HG03280 (cell line): ENCODE data around the gene OR51Q1.

Experiments used
- ATAC-seq: cut with Tn5 transposase; IDR thresholded peaks from one replicate; pipeline ENCODE4 v1.9.1; 2021; ENCODE audit warnings: mild to moderate bottlenecking, moderate library complexity; ENCODE audit not compliant: unreplicated experiment

The OR51Q1 gene

GRCh38 chr11:5421811-5422210 is at the start of gene OR51Q1:
TSS of gene OR51Q1 (plus strand) at chr11:5422111. CDS start at chr11:5422201, 90 bp downstream.
- no peak for ATAC-seq

GRCh38 chr11:5380740-5381342 is 41.1 kb upstream of the OR51Q1 start:
- ATAC-seq = peak; percentile 86

- ATAC-seq = no peak
Observed at GRCh38 chr11:5383576-5383975, 38.3 kb upstream of the OR51Q1 start, which contains the start of gene OR51M1. TSS of gene OR51M1 (plus strand) at chr11:5383812. CDS start at chr11:5389399, 5,587 bp downstream.

GRCh38 chr11:5384335-5384734 is 37.6 kb upstream of the OR51Q1 start:
- ATAC-seq = no peak

- no peak for ATAC-seq
Observed at GRCh38 chr11:5390210-5390609, 31.7 kb upstream of the OR51Q1 start.

- no peak for ATAC-seq
Observed at GRCh38 chr11:5394091-5394490, 27.8 kb upstream of the OR51Q1 start.

- no peak for ATAC-seq
Observed at GRCh38 chr11:5398936-5399335, 23.0 kb upstream of the OR51Q1 start.

- ATAC-seq = no peak
Observed at GRCh38 chr11:5405173-5405572, 16.7 kb upstream of the OR51Q1 start.

GRCh38 chr11:5420993-5421392 is 918 bp upstream of the OR51Q1 start:
- ATAC-seq = no peak

- no peak for ATAC-seq
Observed at GRCh38 chr11:5423131-5423530, 1.2 kb downstream of the OR51Q1 start.

- no peak for ATAC-seq
Observed at GRCh38 chr11:5441414-5441813, 19.5 kb downstream of the OR51Q1 start, which contains the start of gene OR51I1. TSS of gene OR51I1 (minus strand) at chr11:5441514. CDS start at chr11:5441514, 0 bp downstream.

- ATAC-seq = no peak
Observed at GRCh38 chr11:5443835-5444393, 22.0 kb downstream of the OR51Q1 start.

- no peak for ATAC-seq
Observed at GRCh38 chr11:5449023-5449422, 27.1 kb downstream of the OR51Q1 start, which contains the start of gene OR51I2. TSS of gene OR51I2 (plus strand) at chr11:5449323. CDS start at chr11:5453489, 4,166 bp downstream.

GRCh38 chr11:5449432-5449831 is 27.5 kb downstream of the OR51Q1 start:
- no peak for ATAC-seq

GRCh38 chr11:5460983-5461621 is 39.2 kb downstream of the OR51Q1 start:
- ATAC-seq = no peak

- ATAC-seq = no peak
Observed at GRCh38 chr11:5467527-5467926, 45.6 kb downstream of the OR51Q1 start.
